ENCODE results near the gene DMBX1.
A peak's percentile ranks its signal among the peaks of the same experiment; 100 is the strongest.

The DMBX1 gene

DNA sequence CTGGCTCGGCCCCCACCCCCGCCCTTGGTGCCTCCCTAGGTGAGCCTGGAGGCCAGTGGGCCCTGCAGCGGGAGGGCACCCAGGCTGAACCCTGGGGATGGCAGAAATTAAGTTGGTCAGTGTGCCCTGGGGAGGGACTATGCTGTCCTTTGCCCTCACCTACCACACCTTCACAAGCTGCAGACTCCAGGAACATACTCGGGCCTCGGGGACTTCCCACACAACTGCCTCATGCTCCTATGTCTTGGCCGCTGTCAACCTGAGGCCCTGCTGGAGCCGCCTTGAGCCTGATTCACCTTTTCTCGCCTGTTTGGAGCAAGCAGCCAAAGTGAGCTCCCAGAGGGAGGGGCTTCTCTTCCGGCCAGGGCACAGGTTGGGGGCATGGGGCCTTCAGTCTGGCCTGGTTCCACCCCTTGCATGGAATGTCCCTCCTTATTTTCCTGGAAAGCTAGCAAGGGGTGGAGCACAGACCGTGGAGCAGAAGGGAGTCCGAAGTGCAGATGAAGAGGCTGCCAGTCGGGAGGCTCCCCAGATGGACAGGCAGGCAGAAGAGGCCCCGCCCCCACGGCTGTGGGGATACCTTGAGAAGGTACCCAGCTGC lies 37.2 kb downstream of the DMBX1 start:
- no peak for DNase-seq

DNA sequence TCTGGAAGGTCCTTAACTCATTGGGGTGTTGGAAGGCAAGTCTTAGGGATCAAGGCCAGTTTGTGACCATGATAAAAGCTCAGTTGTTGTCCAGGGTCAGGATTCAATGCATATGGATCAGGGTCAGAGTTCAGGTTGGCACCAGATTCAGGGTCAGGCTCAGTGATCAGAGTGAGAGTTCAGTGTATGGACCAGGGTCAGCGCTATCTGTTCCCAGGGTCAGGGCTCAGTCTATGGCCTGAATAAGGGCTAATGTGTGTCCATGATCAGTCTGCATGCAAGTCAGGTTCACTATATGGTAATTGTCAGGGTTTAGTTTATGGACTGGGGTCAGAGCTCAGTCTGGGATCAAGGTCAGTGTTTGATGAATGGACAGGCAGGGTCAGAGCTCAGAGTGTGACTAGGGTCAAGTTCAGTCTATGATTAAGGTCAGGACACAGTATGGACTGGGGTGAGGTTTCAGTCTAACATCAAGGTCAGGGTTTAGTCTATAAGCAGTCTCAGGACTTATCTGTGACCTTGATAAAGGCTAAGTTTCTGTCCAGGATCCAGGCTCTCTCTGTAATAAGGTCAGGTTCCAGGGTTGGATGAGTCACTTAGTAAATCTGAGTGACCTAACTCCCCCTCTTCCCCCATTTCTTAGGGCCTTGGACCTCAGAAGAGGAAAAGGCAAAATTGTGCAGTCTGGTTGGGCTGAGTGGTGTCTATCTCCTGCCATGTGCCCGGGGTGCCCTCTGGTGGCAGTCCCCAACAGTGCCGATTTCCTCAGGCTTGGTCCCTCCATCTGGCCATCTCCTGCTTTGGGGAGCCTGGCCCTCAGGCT lies 38.0 kb downstream of the DMBX1 start:
- peak; percentile 59 for DNase-seq

DNA sequence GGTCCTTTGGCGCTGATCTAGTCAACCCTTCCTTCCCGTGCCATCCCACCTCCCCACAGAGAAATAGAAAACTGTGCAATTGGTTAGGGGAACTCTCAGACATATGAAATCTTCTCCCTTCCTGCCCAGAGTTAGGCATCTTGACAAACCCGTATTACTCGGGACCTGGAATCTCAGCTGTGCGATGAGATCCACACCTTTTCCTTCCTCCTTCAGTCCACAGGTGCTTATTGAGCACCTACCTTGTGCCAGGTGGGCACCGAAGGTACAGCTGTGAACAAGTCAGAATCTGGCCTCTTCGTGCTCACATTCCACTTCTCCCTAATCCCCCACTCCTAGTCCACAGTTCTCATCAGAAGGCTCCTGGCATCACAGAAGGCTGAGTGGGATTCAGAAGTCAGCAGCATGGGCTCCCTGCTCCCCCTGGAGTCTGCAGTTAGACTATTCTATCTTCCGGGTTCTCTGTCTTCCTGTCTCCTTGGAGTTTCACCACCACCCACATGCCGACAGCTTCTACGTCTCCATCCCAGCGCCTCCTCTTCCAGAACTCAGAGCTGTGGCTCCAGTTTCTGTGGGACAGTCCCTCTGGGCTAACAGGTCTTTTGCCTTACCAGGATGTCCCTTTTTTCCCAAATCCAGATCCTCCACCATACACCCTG lies 38.8 kb downstream of the DMBX1 start:
- DNase-seq, result no peak

DNA sequence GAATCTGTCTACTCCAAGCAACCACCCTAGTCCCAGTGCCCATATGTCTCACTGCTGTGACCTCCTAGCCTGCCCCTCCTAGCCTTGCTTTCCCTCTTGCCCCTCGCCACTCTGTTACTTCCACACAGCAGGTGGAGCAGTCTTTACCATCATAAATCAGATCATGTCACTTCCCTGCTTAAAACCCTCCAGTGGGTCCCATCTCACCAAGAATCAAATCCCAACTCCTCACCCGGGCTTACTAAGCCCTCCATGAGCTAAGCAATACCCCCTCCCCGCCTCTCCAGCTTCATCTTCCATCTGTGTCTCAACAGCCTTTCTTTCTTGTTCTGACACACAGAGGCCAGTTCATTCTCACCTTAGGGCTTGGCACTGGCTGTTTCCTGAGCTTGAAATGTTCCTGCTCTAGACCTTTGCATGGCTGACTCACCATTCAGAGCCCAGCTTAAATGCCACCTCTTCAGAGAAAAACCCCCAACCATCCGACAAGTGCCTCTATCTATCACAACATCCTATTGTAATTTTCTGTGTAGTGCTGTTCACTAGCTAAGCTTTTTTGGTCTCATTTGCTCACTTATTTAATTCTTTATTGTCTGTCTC lies 39.5 kb downstream of the DMBX1 start:
- no peak for DNase-seq

DNA sequence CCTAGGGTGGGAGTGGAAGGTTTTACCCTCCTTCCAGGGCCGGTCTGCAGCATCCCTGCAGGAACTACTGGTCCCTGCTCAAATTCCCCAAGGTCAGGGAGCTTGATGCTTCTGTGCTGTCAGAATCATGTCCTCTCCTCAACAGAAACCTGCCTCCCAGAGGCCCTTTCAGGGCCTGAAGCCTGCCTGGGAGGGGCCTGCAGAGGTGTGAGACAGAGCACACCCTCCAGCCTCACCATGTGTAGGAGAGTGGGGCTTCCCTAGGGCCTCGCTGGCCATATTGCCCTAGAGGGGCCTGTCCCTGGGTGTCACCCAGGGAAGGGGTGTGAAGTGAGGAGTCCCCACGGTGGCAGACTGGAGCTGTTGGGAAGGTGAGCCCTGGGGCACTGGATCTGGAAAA lies 40.7 kb downstream of the DMBX1 start:
- DNase-seq, result no peak

DNA sequence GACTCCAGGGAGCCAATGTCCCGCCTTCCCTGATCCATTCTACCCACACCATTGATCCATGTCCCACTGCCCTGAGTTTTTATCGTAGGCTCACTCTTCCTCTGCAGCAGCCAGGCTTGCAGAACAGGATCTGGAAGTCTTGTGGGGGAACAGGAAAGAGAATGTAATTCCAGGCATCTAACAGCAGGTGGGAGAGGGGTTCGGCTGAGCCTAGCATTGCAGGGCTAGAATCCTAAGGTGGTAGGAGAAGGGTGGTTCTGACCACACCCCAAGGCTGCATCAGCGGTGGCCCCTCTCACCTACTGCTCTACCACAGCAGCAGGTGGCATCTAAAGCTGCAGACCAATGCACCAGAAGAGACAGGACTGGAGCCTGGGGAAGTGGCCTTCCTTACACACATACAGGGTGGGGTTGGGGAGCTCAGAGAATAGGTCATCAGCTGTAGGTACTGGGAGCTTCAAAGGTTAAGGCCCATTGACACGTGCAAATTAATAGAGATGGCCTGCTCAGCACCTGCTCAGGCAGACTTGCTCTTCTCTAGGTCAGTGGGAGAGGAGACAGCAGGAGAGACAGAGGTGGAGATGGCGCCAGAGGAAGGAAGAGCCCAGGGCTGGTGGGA lies 41.3 kb downstream of the DMBX1 start:
- no peak for DNase-seq

DNA sequence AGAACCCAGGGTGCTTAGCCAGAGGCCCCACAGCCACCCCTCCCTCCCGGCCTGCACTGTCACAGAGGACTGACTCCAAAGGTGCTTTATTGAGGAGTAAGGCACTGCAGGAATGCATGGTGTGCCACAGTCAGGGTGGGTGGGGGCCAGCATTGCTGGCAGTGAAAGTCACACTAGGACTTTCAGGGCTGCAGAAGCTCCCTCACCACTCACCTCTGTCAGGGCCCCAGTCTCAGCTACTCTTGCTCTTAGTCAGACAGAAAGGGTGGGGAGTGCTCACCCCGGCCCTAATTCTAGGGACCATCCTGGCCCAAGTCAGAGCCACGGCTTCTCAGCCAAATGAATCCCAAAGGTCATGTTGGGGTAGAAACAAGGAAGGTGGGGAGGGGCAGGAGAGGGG lies 42.5 kb downstream of the DMBX1 start:
- DNase-seq, result no peak

DNA sequence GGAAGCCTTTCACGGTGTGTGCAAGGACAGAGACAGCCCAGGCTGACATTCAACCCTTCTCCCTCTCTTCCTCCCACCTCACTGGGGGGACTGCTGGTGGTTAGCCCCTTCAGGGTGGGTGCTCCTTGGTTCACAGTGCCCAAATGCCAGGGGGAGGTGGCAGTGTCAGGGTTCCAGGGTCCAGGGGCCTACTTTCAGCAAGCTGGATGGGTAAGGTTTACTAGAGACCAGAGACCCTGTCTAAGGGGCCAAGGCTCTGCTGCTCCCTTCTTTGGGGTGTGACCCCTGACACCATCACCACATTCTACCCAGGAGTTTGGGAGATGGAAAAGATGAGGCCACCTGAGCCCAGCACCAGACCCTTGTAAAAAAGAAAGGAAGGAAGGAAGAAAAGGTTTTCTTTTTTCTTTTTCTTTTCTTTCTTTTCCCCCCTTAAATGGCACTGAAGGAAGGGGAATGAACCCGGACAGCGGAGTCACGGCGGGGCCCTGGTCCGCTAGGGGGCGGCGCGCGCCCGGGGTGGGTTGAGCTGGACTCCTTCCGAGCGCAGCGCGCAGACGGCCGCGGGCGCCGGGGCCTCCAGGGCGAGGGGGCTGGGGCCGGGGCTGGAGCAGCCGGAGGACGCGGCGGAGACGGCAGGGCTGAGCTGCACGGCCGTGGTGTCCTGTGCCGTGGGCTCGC lies 43.0 kb downstream of the DMBX1 start:
- no peak for DNase-seq

DNA sequence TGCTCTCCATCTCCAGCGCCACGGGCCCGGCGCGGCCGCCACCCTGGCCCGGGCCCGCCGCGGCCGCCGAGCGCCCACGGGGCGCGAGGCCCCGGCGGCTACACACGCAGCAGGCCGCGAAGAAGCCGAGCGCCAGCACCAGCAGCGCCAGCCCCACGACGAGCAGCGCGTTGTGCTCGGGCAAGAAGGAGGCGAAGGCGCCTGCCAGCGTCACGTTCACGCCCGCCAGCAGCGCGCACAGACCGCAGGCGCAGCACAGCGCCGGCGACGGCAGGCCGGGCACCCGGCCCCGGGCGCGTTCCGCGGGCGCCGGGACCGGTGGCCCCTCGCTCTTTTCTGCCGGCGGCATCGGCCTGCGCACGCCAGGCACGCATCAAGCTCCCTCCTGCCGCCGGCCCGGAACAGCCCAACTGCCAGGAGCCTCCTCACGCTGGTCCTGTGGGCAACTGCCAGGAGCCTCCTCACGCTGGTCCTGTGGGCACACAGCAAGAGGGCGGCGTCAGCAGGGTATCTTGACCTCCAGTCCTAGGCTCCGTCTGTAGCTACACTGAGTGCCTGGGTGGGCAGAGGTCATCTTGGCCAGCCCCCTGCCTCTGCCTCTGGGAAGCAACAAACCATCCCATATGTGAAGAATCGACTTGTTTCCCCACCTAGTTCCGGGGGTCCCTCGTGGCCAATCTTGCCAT lies 43.7 kb downstream of the DMBX1 start:
- DNase-seq, result no peak

DNA sequence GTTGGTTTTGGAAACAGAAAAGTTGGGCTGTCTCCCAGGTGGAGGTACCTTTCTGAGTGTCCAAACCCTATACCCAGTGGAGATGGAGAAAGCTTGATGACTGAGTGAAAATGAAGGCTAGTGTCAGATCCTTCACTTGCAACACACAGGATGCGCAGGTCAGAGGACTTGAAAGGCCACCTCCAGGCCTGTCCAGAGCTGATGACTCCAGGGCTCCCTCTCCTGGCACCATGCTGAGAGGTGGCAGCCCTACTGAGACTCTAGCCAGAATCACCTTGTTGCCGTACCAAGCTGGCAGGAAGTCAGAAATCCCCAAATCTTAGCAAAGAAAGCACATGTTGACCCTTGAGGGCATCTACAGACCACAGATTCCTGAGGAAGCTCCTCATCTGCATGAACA lies 45.4 kb downstream of the DMBX1 start:
- DNase-seq, result no peak

DNA sequence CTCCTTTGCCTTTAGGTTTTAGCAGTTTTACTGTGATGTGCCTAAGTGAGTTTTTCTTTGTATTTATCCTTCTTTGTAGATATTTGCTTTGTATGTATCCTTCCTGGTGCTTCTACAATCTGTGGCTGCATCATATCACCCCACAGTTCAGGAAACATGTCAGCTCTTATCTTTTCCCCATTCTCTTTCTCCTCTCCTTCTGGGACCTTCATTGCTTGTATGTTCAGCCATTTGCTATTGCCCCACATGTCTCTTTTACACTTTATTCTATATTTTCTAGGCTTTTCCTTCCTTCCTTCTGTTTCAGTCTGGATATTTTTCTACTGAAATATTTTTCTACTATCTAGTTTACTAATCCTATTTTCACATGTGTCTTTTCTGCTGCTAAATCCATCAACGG lies 46.9 kb downstream of the DMBX1 start:
- no peak for DNase-seq

DNA sequence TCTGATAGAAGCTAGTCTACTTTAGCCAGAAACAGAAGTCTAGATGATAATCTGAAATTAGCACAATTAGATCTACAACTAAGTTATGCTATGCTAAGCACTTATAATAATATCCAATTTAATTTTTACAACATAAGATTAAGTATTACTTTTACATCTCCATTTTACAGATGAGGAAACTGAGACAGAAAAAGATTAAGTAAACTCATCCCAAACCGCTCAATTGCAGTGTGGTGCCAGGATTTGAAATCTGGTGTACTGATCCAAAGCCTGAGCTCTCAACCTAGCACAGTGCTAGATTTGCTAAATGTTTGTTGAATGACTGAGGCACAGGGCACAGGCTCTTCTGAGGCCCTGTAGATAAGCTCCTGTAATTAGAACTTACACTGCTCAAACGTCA lies 48.0 kb downstream of the DMBX1 start:
- DNase-seq, result no peak

DNA sequence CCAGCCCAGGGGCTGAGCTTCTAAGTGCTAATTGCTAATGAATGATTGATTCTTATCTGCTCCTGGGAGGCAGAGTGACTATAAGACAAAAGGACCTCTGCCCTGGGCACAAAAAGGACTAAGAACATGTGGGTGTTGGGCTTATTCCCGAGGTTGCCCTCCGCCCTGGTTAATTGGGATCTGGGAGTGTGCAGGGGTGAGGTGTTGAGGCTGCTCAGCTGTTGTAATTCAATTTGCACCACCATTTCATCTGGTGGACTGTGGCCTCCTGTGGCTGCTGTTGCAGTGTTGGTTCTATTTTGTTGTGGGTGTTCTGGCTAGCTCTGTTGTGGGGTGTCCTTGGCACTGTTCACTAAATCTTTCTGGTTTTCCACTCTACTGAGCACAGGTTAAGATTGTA lies 48.5 kb downstream of the DMBX1 start:
- DNase-seq, result no peak

Data from GOT3 (cell line).